ENCODE measurements around the gene MVB12B. TPM values are rescaled to one million over a fixed set of nuclear protein-coding genes. Genes with fewer than 3 reads are reported as not detected.

Gene MVB12B
- total RNA-seq, 1 donor, result 9.4 TPM

DNA sequence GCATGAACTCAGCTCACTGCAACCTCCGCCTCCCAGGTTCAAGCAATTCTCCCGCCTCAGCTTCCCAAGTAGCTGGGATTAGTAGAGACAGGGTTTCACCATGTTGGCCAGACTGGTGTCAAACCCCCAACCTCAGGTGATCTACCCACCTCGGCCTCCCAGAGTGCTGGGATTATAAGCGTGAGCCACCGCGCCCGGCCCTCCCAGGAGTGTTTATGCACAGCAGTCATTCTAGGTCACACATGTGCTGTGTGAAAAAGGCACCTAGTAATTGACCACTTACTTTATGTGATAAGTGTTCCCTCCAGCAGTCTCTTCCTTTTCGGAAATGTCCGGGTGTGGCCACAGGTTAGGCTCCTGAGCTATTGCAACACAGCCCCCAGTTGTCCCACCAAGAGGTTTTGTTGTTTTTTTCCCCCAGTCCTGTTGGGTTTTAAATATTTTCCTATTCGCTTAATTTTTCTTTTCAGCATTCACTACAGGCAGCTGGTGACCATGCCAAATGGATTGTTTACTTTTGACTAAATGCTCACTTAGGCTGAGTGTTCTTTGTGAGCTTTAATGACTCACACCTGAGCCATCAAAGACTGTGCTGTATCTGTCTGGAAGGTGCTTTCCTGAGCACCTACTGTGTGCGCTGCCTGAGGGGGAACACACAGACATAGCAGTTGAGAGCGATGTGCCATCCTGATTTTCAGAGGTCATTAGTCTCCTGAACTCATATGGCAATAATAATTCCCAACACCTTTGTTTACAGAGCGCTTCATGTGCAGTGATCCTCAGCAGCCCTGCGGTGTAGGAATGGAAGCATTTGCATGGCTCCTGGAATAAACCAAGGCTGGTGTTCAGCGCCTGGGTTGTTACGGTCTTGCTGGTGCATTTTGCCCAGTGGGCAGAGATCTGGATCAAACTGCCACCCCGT lies 94.3 kb downstream of the MVB12B start:
- no peak overlapping the region for H3K4me3 ChIP-seq (ENCODE audit: low read length)
- no peaks in the 10 kb centered on the region for H3K27me3 ChIP-seq (ENCODE audit: insufficient read depth, low read length)
- no peaks in the 10 kb centered on the region for H3K9me3 ChIP-seq (ENCODE audit: low read depth, low read length)
- peaks cover 21% of the 10 kb centered on the region for H3K4me1 ChIP-seq (ENCODE audit: insufficient read depth, low read length)

DNA sequence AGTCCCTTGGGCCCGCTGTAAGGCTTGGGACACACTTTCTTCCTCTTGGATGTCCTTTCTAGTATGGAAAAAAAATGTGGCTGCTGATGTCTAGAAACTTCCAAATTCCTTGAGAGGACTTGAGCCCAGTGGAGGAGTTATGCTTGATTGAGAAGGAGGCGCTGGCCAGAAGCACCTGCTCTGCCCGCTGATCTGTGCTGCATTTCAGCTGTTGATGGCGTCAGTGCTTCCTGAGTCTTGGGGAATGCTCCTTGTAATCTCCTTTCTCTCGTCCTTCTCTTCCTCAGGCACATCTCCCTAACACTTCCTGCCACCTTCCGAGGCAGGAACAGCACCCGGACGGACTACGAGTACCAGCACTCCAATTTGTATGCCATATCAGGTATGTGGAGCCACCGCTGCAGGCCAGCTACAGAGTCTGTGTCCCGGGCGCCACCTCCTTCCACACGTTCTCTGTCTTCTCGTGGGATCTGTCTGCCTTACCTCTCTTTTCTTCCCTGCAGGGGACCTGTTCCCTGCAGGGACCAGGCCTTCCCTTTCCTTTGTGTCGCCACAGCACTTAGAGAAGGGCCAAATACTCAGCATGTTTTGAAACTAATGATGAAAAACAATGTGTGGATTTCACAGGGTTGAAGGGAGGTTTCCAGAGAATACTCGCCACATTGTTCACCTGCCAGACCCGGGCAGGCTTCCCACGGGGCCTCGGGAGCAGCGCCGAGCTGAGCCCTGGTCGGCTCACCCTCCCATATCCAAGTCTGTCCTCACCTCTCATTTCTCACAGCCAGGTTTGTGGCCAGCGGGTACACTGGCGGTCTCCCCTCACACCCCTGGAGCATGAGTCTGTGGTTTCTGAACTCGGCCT lies 95.2 kb downstream of the MVB12B start:
- Histone ChIP-seq H3K27me3 (ENCODE audit: insufficient read depth, low read length) (no peaks in the 10 kb centered on the region), H3K4me1 (ENCODE audit: insufficient read depth, low read length) (peaks cover 21% of the 10 kb centered on the region), H3K4me3 (ENCODE audit: low read length) (no peak overlapping the region), H3K9me3 (ENCODE audit: low read depth, low read length) (no peaks in the 10 kb centered on the region)

DNA sequence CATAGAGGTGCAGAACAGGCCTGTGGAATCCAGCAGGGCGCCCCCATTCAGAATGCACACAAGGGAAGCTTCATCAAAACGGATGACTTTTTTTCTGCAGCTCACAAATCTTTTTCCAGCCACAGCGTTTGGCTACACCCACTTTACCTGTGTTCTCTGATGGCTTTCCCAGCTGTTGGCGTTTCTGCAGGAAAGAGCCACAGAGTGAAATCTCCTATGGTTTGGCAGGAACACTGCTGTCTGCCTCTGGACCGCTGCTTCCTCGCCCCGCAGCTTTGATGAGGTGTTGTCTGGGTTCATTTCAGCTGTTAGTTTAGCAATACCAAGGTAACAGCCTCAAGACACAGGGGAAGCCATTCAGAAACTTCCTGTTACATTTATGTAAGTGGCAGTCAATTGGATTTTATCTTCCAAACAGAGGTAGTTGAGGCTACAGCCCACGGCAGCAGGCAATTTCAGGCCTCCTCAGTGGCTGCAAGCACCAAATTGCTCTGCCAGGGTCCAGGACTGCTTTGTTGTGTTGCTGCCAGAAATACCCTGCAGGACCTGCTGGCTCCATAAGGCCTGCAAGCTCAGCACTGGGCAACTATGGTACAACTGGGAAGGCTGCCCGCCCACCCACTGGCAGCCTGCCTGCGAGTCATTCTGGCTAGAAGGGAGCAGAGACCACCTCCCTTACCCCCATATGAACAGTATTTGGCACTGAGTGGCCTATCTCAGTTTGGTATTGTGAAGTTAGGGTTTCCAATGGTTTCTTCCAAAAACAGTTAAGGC lies 96.7 kb downstream of the MVB12B start:
- no peaks in the 10 kb centered on the region for H3K27me3 ChIP-seq (ENCODE audit: insufficient read depth, low read length)
- no peak overlapping the region for H3K4me3 ChIP-seq (ENCODE audit: low read length)
- H3K9me3 ChIP-seq (ENCODE audit: low read depth, low read length), result no peaks in the 10 kb centered on the region
- H3K4me1 ChIP-seq (ENCODE audit: insufficient read depth, low read length), result peaks cover 22% of the 10 kb centered on the region

DNA sequence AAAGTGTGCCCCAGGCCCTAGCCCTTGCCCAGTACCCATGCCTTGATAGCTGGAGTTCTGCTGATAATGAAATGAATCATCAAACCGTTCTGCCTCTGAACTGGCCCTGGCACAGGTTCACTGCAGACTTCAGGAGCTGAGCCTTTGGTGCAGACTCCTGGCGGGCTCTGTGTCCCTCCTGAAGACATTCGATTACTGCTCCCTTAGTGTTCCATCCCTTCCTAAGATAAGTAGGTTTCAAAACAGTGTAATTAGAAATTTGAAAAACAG lies 97.2 kb downstream of the MVB12B start:
- peaks cover 27% of the 10 kb centered on the region for H3K4me1 ChIP-seq (ENCODE audit: insufficient read depth, low read length)
- no peaks in the 10 kb centered on the region for H3K27me3 ChIP-seq (ENCODE audit: insufficient read depth, low read length)
- H3K4me3 ChIP-seq (ENCODE audit: low read length), result no peak overlapping the region
- H3K9me3 ChIP-seq (ENCODE audit: low read depth, low read length), result no peaks in the 10 kb centered on the region

DNA sequence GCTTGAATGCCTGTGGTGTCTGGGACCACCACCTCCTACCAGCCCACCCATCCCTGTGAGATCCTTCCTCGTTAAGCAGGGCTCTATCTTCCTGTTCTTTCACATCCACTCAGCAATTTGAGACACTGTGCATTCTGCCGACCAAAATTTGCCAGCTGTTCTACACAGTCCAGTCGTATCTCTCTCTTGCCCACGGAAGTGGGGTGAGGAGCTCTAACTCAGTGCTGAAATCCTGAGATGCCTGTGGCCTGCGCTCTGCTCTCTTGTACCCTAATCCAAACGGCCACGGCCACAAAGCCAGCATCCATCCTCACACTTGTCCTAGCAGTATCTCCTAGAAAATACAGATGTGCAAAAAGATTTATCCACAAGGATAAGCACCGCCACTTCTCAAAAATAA lies 97.9 kb downstream of the MVB12B start:
- no peaks in the 10 kb centered on the region for H3K9me3 ChIP-seq (ENCODE audit: low read depth, low read length)
- no peak overlapping the region for H3K4me3 ChIP-seq (ENCODE audit: low read length)
- peaks cover 27% of the 10 kb centered on the region for H3K4me1 ChIP-seq (ENCODE audit: insufficient read depth, low read length)
- H3K27me3 ChIP-seq (ENCODE audit: insufficient read depth, low read length), result no peaks in the 10 kb centered on the region

DNA sequence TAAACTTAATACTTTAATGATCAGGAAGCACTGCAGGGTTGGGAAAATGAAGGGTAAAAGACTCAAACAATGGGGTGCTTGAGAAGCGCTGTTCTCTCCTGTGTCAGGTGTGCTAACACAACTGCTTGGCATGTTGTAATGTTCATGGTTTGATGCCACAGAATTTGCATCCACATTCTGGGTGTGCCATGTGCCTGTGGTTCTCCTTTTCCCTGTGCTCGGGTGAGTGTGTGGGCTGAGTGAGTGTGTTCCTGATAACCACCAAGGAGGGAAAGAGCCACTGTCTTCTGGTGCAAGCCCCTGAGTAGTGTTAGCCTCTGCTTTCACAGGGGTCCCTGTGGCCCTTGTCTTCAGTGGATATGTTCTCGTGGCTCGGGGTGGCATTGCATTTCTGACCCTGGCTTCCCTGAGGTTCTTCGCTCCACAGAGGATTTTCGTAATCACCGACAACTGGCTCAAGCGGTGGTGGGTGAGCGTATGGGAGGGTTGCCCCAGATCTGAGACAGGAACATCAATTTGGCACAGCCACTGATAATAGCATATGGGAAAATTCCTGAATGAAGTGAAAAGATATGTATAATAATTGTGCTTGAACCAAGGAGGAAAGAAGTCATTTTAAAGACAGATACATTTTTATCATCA lies 102.0 kb downstream of the MVB12B start:
- Histone ChIP-seq H3K9me3 (ENCODE audit: low read depth, low read length) (no peaks in the 10 kb centered on the region), H3K27me3 (ENCODE audit: insufficient read depth, low read length) (no peaks in the 10 kb centered on the region), H3K4me3 (ENCODE audit: low read length) (no peak overlapping the region), H3K4me1 (ENCODE audit: insufficient read depth, low read length) (peaks cover 29% of the 10 kb centered on the region)

DNA sequence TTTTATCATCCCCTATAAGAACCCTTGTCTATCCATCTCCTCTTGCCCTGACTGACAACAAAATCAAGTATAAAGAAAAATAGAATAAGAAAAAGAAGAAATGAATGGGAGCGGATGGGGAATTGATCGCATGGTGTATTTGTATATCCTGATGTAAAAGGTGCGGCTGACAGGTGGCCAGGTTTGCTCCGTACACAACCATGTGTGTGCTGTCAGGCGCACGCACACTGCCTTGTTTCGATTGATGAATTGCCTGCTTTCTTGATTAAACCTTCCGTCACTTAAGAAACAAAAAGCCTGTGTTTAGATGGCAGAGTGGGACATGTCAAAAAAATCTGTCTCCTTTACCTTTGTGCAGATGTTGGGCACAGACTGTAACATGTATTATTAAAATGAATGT lies 102.6 kb downstream of the MVB12B start:
- Histone ChIP-seq H3K27me3 (ENCODE audit: insufficient read depth, low read length) (no peaks in the 10 kb centered on the region), H3K9me3 (ENCODE audit: low read depth, low read length) (no peaks in the 10 kb centered on the region), H3K4me3 (ENCODE audit: low read length) (no peak overlapping the region), H3K4me1 (ENCODE audit: insufficient read depth, low read length) (peaks cover 26% of the 10 kb centered on the region)

DNA sequence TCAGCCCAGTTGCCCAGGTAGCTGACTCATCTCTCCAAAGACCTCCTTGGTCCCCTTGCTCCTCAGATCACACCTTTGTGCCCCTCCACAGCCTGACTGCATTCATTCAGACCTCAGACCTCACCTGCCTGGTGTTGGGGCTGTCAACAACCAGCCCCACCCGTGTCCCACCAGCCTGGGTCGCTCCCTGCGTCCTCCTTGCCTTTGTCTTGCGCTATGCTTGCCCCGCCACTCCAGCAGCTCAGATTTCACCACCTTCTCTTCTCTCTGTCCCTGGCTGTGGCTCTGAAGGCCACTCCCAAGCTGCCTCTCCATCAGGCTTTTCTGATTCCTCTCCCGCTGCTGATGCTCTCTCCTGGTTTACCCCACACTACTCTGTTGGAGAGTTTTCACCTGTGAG lies 103.5 kb downstream of the MVB12B start:
- peaks cover 26% of the 10 kb centered on the region for H3K4me1 ChIP-seq (ENCODE audit: insufficient read depth, low read length)
- no peaks in the 10 kb centered on the region for H3K27me3 ChIP-seq (ENCODE audit: insufficient read depth, low read length)
- no peaks in the 10 kb centered on the region for H3K9me3 ChIP-seq (ENCODE audit: low read depth, low read length)
- no peak overlapping the region for H3K4me3 ChIP-seq (ENCODE audit: low read length)

DNA sequence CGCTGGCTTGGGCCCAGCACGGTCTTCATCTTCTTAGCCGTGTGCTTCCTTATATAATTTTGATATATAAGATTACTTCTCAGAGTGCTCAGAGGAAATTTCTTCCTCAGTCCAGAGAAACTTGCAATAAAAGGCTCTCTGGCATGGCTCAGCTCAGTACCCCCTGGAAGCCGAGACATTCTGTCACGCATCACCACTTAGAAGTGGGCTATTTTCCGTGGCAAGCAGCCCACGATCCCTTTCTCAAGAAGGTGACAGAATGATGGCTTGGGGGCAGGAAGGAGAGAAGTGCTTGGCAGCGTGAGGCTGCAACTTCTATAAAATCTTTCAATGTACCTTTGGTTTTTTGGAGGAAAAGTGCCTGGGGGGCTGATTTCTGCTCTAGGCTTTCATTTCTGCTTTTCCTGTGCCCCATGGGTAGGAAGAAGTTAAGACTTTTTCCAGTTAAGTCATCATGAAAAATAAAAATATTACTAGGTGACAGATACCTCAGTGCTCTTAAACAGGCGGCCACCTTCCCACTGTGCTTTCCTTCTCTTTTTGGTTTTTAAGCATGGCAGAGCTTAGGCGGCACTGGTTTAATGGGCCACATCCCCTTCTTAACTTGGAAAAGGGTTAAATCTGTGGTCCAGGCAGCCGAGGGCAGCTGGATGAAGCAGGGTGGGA lies 104.6 kb downstream of the MVB12B start:
- Histone ChIP-seq H3K4me1 (ENCODE audit: insufficient read depth, low read length) (peaks cover 26% of the 10 kb centered on the region), H3K4me3 (ENCODE audit: low read length) (no peak overlapping the region), H3K9me3 (ENCODE audit: low read depth, low read length) (no peaks in the 10 kb centered on the region), H3K27me3 (ENCODE audit: insufficient read depth, low read length) (no peaks in the 10 kb centered on the region)

DNA sequence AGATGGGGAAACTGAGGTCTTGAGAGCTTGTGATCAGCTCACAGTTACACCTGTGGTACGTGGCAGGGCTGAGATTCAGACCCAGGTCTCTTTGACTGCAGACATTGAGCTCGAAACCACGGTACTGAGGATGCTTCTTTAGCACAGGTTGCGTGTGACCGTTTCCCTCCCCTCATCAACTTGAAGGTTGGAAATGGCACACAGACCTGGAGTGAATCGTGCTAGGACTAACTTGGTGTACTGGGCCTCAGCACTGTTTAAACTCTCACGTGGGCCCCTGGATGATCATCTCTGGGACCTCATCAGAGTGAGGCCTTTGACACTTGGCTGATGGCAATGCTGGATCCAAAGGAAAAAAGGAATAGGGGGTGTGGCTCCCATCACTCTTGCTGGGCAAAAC lies 106.0 kb downstream of the MVB12B start:
- Histone ChIP-seq H3K27me3 (ENCODE audit: insufficient read depth, low read length) (no peaks in the 10 kb centered on the region), H3K9me3 (ENCODE audit: low read depth, low read length) (no peaks in the 10 kb centered on the region), H3K4me3 (ENCODE audit: low read length) (no peak overlapping the region), H3K4me1 (ENCODE audit: insufficient read depth, low read length) (peaks cover 26% of the 10 kb centered on the region)

DNA sequence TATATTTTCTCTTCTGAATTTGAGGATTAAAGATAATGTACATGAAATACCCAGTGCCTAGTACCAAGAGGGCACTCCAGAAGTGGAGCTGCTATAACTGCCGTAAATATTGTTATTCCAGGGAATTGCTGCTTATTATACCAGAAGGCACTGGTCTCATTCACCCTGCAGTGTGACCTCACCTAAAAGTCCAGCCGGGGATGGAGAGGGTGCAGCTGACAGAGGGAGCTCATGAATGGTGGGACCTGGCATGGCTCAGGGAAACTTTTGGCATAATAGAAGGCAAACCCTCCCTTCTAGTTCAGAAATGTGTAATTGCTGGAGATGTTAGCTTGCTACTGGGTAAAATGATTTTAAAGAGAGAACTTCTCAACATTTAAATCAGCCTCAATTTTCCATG lies 108.5 kb downstream of the MVB12B start:
- no peak overlapping the region for H3K4me3 ChIP-seq (ENCODE audit: low read length)
- H3K9me3 ChIP-seq (ENCODE audit: low read depth, low read length), result no peaks in the 10 kb centered on the region
- no peaks in the 10 kb centered on the region for H3K27me3 ChIP-seq (ENCODE audit: insufficient read depth, low read length)
- H3K4me1 ChIP-seq (ENCODE audit: insufficient read depth, low read length), result peaks cover 14% of the 10 kb centered on the region

DNA sequence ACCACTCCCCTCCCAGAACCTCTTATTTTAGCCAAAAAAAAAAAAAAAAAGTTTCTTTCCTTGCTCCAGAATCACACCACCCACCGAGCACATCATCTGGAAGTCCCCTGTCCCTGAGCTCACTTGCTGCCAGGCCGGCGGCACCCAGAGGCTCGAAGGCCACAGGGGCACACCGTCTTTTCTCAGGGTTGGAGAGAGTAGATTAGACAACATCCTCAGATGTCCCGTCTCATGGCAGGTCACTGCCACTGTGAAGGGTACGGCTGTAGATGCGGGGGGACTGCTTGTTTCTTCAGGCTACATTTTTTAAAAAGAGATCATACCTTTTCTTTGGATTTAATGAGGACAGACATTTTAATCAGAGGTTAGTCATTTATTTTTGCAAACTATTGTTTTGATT lies 109.0 kb downstream of the MVB12B start:
- Histone ChIP-seq H3K4me3 (ENCODE audit: low read length) (no peak overlapping the region), H3K27me3 (ENCODE audit: insufficient read depth, low read length) (no peaks in the 10 kb centered on the region), H3K9me3 (ENCODE audit: low read depth, low read length) (no peaks in the 10 kb centered on the region), H3K4me1 (ENCODE audit: insufficient read depth, low read length) (peaks cover 10% of the 10 kb centered on the region)

DNA sequence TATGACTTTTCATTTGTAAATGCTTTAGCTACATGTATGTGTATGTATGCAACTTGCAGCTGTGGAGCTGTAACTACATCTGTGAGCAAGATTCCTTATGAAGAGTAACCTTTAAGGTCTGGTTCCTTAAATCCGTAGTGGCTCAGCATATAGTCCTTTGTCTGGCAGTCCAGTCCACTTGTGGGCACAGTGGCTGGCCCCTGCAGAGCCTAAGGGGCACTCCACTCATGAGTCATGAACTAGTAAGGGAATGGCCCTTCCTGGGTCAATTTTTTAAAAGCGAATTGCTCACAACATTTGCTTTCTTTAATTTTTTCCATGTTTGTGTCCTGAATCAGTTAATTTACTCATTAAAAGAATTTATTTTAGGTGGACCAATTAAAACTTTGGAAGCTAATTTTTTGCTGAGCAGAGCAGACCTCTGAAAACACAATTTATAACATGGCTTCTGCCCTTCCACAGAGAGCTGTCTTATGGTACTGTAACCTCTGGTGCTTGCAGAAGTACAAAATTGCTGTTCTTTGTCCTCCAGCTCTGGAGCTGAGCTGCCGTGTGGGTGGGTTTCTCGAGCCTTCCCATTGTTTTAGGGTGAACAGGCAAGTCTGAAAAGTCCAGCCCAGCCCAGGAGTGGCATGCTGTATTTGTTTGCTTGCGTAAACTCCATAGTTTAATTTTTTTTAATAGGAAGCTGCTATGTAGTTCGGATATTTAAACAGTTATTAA lies 110.1 kb downstream of the MVB12B start:
- Histone ChIP-seq H3K4me3 (ENCODE audit: low read length) (no peak overlapping the region), H3K4me1 (ENCODE audit: insufficient read depth, low read length) (no peaks in the 10 kb centered on the region), H3K9me3 (ENCODE audit: low read depth, low read length) (no peaks in the 10 kb centered on the region), H3K27me3 (ENCODE audit: insufficient read depth, low read length) (no peaks in the 10 kb centered on the region)

DNA sequence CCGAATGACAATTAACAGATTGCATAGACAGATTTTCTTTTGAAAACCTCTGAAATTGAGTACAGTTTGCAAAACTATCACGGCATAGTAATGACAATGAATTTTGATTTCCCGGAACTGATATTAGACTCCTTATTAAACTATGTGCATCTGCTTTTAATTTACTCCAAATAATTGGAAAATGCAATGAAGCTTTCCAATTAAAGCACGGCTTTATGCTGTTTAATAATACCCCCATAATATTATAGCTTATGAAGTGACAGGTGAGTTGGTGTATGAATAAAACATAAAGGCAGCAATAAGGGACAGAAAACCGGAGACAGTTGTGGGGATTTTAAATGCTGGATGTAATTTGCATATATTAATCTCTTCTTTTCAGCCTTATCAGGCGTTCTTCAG lies 110.6 kb downstream of the MVB12B start:
- Histone ChIP-seq H3K4me3 (ENCODE audit: low read length) (no peak overlapping the region), H3K9me3 (ENCODE audit: low read depth, low read length) (no peaks in the 10 kb centered on the region), H3K4me1 (ENCODE audit: insufficient read depth, low read length) (no peaks in the 10 kb centered on the region), H3K27me3 (ENCODE audit: insufficient read depth, low read length) (no peaks in the 10 kb centered on the region)
